Dedifferentiated amniotic fluid mesenchymal stem cell (primary cell): ENCODE data around the gene CYB5R4.

Experiments
- DNase-seq: peaks from one replicate; pipeline ENCODE4 v3.0.0-alpha.2; 2016; ENCODE audit errors: extremely low spot score

The CYB5R4 gene

DNA sequence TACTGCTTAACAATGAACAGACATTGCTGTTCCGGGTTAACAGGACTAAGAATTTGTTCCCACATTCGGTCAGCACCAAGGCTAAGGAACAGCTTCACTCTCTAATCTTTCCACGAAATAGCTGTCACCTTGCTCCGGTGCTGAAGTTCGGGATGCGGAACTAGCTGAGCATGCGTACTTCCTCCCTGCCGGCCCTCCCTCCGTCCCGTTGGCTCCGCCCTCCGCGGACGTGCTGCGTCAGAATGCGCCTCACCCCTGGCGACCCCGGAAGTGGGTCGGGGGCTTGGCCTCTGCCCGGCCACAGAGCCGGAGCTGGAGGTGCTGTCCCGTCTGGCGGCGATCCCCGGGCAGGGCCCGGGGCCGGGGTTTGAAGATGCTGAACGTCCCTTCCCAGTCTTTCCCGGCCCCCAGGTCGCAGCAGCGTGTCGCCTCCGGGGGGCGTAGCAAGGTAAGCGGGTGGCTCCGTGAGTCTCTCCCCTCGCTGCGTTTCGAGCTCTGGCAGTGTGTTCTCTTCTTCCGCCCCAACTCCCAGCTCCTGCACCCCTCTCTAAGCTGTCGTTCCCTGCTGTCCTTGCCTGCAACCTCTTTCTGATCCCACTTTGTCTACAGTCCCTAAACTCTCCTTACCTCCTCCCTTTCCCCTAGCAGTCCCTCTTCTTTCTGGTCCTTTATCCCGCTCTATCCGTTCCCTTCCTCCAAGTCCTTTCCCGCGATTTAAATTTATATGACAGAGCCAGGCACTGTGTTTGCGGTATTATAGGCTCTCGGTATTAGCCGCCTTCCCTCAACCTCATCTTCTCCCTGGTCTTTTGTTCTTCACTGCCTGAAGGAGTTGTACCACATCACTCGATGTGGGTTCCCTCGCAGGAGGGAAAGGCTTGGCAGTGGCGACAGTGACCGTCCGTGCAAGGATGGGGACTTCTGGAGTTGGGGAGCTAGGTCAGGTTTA lies at the start of gene CYB5R4:
Gene CYB5R4 (plus strand): TSS at position 280 of the 949 bp plus-strand sequence. CDS start 94 bp downstream, at position 374.
- peak; percentile 96 for DNase-seq

DNA sequence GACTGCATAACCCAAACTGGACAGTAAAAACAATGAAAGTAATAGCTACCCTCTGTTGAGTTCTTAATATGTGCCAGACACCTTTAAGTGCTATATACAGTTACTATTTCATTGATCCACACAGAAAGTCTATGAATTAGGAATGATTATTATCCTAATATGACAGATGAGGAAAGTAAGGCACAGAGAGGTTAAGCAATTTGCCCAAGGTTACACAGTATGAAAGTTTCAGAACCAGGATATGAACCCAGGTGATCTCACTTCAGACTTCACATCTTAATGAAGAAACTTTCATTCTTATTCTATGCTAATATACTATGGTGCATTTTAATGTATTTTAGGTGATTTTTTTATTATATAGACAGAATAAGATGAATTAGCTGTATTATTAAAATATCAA lies 46.9 kb upstream of the CYB5R4 start:
- no peak for DNase-seq

DNA sequence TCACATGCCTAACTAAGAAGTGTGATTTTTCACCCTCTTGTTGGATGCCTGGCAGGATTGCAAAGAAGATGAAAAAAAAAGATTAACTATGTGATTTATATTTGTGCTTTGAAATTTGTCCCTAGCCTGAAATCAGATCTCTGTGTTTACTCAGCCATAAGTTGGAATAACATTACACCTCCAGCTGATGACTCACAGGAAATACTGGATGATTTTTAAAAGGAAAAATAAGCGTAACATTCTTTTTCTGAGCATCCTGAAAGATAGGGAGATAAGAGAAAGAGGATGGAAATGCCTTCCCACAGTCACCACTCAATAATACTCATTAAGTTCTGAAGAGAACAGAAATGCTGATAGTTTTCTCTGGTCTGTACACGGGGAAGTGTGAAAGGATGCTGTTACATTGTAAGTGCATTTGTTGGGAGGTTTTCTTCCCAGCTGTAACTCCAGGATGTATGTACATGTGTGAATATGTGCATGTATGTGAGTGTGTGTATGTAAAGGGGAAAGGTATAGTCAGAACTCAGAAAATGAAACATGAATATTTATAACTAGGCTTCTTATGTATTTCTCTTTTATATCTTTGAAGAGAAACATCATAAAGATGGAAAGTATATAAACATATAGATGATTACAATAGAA lies 43.7 kb upstream of the CYB5R4 start:
- no peak for DNase-seq

DNA sequence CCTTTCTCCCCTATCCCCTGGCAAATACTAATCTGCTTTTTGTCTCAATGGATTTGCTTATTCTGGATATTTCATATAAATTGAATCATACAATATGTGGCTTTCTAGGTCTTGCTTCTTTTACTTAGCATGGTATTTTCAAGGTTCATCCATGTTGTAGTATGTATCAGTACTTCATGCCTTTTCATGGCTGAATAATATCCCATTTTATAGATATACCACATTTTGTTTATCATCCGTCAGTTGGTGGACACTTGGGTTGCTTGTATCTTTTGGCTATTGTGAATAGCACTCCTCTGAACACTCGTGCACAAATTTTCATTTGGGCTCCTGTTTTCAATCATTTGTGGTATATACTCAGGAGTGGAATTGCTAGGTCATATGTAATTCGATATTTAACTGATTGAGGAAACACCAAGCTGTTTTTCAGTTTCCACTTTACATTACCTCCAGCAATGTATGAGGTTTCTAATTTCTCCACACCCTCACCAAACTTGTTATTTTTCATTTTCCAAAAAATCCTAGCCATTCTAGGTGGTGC lies 36.8 kb upstream of the CYB5R4 start:
- no peak for DNase-seq

GRCh38 chr6:83824388-83824801 lies 35.1 kb upstream of the CYB5R4 start:
- DNase-seq: no peak

GRCh38 chr6:83824831-83825230 lies 34.7 kb upstream of the CYB5R4 start:
- no peak for DNase-seq

GRCh38 chr6:83827050-83827449 lies 32.4 kb upstream of the CYB5R4 start:
- DNase-seq: no peak

GRCh38 chr6:83838727-83839126 lies 20.8 kb upstream of the CYB5R4 start:
- DNase-seq: no peak

DNA sequence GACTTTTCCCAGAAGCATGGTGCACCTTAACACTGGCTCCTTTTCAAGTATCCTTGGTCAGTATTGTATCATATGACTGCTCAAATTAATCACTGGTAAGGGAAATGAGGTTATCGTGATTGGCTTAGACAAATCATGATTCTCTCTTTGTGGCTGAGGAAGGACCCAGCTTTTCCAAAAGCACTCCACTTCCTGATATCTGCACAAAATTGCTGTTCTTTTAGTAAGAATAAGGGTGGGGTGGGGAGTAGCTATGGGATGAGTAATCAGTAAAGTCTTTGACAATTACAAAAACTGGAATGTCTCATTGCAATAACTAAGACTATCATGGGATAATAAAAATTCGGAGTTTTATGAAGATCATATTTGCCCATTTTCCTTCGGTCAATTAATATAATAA lies 15.3 kb upstream of the CYB5R4 start:
- DNase-seq: no peak

- no peak for DNase-seq
These were observed 13.2 kb upstream of the CYB5R4 start for GRCh38 chr6:83846291-83846690.

DNA sequence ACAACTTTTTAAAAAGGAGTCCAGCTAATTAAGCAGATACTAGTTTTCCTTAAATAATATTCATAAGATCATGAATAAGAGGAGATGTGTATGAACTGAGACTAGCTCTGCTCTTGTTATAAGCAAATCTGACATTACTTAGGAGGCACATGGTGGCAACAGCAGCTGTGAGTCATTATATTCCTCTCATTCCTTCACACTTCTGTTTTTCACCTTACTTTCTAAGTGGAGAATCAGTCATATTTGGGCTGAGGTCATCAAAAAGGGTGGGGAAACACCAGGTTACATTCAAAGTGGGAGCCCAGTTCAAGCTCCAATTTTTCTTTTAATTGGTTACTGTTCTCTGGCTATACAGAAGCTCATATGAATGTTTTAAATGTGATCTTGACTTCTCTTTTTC lies 12.3 kb upstream of the CYB5R4 start:
- DNase-seq: no peak

- DNase-seq: no peak
These were observed 10.4 kb upstream of the CYB5R4 start for GRCh38 chr6:83849127-83849526.

DNA sequence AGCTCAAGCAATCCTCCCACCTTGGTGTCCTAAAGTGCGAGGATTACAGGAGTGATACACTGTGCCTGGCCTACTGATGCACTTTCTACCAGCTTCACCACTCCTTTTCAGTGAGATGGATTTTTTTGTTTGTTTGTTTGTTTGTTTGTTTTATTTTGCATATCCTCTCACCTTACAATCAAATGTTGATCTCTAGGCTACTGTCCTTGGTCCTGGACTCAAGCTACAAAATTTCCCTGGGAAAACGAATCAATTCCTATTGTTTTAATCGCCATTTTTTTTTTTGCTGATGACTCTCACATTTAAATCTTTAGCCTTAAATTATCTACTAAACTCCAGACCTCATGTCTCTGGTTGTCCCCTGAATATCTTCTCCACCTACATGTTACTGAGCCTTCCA lies 9.9 kb upstream of the CYB5R4 start:
- DNase-seq: no peak

DNA sequence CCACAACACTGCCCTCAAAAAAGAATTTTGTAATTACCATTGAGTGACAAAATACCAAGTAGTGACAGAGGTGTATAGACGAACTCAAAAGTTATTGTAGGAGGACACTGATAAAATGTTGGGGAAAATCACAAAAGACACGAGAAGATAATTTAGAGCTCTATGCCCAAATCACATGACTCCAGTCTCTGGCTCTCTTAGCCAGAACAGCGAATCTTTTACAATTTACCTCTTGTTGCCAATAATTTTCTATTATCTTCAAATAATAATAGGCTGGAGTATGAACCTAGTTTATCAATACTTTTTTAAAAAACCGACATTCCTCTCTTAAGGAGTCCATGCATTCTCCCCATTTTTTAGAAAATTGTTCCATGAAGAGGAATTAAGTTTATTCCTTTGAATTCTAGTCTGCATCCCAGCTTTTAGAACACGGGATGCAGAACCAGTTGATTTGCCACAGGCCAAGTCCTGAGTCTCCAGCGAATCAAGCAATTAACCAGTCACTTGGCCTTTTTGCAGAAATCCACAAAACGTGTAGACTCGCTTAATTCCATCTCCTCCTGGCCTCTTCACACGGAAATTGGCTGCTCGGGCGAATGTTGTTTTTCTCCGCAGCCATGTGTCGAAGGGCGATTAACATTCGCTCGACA lies 6.8 kb upstream of the CYB5R4 start:
- no peak for DNase-seq

DNA sequence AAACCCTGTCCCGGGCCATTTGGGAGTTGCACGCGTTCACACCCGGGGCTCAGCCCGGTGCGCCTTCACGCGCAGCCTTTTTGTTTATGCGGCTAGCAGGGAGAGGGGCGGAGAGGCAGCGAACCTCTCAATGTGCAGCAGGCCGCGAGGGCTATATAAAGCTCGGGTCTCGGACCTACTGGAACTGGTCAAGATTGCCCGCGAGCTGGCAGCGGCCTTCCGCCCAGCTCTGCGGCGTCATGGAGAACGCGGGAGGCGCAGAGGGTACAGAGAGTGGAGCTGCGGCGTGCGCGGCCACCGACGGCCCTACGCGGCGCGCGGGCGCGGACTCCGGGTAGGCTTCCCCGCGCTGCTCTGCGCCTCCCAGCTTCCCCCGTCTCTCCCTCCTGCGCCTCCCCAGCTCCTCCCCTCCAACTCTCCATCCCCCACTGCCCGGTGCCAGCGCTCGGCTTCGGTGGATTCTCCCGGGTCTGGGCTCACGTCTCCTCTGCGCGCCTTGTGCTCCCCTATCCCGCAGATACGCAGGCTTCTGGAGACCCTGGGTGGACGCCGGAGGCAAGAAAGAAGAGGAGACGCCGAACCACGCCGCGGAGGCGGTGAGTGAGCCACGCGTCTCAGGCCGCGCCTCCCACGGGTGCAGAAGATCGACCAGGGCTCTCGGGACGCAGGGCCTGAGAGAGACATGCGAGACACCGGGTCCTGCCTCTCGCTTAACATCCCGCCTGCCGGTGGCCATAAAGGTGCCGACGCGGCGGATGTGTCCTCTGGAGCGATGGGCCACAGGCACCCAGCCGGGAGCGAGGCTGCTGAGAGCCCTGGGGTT lies 6.1 kb upstream of the CYB5R4 start, which contains the start of gene RIPPLY2:
Gene RIPPLY2 (plus strand): TSS at position 183 of the 823 bp plus-strand sequence. CDS start 57 bp downstream, at position 240.
- DNase-seq: no peak

DNA sequence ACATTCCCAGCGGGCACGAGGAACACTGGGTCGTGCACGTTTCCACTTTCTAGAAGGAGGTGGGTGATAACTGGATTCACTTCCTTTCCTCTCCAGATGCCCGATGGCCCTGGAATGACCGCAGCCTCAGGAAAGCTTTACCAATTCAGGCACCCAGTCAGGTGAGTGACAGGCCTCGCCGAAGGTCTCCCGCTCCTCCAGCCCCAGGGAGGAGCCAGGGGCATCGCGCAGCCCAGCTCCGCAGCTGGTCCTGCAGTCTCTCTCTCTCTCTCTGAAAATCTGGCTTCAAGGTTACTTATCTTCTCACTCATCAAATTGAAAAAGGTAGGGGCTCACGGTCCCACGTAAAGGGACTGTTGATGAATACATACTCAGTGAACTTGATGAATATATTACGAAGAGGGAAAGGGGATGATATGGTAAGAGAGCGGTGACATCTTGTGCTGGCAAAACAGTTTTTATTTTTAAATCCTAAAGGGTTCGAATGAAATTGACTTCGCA lies 5.4 kb upstream of the CYB5R4 start:
- DNase-seq: no peak

DNA sequence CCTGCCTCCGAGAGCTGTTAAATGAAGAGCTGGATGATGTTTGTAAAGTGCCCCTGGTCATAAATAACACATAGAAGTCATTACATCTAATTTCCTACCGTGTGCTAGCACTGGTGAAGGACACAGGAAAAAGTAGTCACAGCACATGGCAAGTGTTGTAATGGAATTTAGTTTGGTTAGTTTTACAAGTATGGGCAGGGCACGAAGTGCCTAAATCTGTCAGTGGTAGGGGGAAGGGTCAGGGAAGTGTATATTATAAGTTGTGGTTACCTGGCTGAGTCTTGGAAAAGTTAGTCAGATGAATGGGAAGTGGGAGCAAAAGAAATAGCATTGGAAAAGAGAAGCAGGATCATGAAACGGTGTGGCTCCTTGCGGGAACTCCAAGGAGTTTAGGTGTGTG lies 4.7 kb upstream of the CYB5R4 start:
- no peak for DNase-seq

GRCh38 chr6:83860359-83860755 lies 868 bp downstream of the CYB5R4 start:
- no peak for DNase-seq

GRCh38 chr6:83860782-83861495 lies 1.4 kb downstream of the CYB5R4 start:
- DNase-seq: no peak

DNA sequence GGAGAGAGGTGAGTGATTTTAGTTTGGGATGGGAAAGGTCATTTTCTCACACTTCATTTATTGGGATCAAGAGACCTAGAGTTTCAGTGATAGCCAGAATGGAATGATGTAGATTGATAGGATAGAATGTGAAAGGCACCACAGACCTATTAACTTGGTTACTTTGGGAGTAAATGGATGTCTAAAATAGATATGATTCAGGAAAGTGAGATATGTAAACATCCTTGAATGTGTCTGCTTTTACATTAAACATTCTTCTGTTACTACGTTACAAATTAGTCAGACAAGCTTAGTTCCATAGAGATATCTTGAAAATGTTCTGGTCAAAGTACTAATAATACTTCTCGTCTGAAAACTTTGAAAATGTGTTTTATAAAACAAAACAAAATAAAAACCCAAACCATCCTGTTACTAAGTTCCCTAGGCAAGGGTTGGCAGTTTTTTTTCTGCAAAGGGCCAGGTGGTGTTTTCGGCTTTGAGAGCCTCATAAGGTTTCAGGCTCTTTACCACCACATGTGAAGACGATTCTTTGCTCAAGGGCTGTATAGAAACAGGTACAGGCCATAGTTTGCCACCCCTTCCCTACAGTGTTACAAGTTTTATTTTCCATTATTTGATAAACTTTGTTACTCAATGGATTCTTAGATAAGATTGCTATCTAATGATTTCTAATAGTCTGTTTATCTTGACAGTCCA lies 3.4 kb downstream of the CYB5R4 start:
- no peak for DNase-seq
